Occipital lobe (tissue), 2 donors: Measurements from ENCODE around the gene DGKB. TPM values are rescaled to one million over a fixed set of nuclear protein-coding genes. Genes with fewer than 3 reads are reported as not detected.

ENCODE experiments used
- DNase-seq: peaks from one replicate; lab custom pipeline; 2025; lab: John Stamatoyannopoulos, UW
- total RNA-seq: library from RNA; depleted of rRNA; stranded (reverse); fragments of >200 nt; gene quantifications from one replicate; pipeline ENCODE4 v1.2.3, GENCODE V29; 2014

Gene DGKB
- total RNA-seq, 1 donor from 2014 or later = 6.6 TPM

- no peak for DNase-seq
Measured at GRCh38 chr7:14125998-14126397, 776.6 kb downstream of the DGKB start.

- no peak for DNase-seq
Measured at GRCh38 chr7:14124716-14125115, 777.8 kb downstream of the DGKB start.

GRCh38 chr7:14123923-14124322 is 778.6 kb downstream of the DGKB start:
- DNase-seq = no peak

GRCh38 chr7:14115701-14116100 is 786.9 kb downstream of the DGKB start:
- DNase-seq = no peak

- no peak for DNase-seq
Measured at GRCh38 chr7:14104861-14105260, 797.7 kb downstream of the DGKB start.

- DNase-seq = no peak
Measured at GRCh38 chr7:14096159-14096558, 806.4 kb downstream of the DGKB start.

- no peak for DNase-seq
Measured at GRCh38 chr7:14095233-14095950, 807.2 kb downstream of the DGKB start.
